ENCODE results near the gene PRKAG2. TPM values are rescaled to one million over a fixed set of nuclear protein-coding genes. Genes with fewer than 3 reads are reported as not detected.

PRKAG2 gene
- total and polyA plus RNA-seq, 2 experiments from 2014 or later, result 9.1 to 14.9 TPM

DNA sequence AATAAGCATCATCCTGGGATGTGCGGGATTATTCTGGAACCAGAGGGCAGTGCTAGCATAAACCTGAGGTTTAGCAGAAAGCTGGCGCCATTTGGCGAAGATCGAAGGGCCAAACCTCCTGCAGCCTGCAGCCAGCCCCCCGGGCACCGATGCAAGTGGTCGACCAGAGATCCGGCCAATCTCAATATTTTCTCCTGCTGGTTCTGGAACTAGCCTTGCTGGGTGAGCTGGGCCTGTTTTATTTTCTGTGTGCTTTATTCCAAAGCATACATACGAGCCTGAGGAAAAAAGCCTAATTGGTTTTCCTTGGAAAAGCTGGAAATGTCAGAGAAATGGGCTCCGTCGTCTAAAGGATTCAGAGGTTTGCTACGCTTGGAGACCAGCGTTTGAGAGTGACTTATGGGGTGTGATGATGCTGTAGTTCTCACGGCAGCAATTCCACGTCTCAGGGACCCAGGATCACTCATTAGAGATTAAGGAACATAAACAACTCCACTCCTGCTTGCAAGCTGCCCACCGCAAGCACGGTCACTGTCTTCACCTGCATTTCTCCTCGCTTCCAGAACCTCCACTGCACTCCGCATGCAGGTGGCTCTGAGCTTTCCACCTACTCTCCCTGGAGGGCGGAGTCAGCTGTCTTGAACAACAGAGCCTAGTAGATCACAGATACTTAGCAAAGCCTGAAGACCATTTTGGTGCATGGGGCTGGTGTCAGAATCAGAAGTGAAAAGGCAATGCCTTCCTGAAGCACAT, 60.2 kb downstream of the PRKAG2 start:
- H3K9me3 Mint-ChIP-seq, result no peaks in the 10 kb centered on the region
- no peak overlapping the region for H2AFZ ChIP-seq
- ATAC-seq (no peak), DNase-seq (ENCODE audit: low spot score) (no peak)
- H3K4me3 ChIP-seq, result no peak overlapping the region
- H3K36me3 ChIP-seq (ENCODE audit: insufficient read depth), result no peaks in the 10 kb centered on the region
- H3K27ac ChIP-seq (ENCODE audit: low read depth), result no peak overlapping the region
- H3K4me3 Mint-ChIP-seq, result no peak overlapping the region
- H3K27me3 ChIP-seq (ENCODE audit: insufficient read depth), result no peaks in the 10 kb centered on the region
- peaks cover 4% of the 10 kb centered on the region; the same call in 1 of the 2 replicates for H3K4me1 ChIP-seq (ENCODE audit: insufficient read depth)
- H3K36me3 Mint-ChIP-seq (ENCODE audit: low read depth), result no peaks in the 10 kb centered on the region
- peaks cover 29% of the 10 kb centered on the region for H3K4me1 Mint-ChIP-seq
- H3K9me2 ChIP-seq (ENCODE audit: insufficient read depth), result no peaks in the 10 kb centered on the region
- no peaks in the 10 kb centered on the region for H3K79me2 ChIP-seq (replicated peaks; ENCODE audit: insufficient read depth)
- no peak overlapping the region for H3K4me2 ChIP-seq
- H4K20me1 ChIP-seq (replicated peaks; ENCODE audit: insufficient read depth), result no peaks in the 10 kb centered on the region
- no peak overlapping the region for H3K27ac Mint-ChIP-seq
- TF ChIP-seq POLR2AphosphoS5 (IDR thresholded peaks at IDR 0.05; ENCODE audit: low read depth) (no peak), EZH2 (IDR thresholded peaks at IDR 0.05; ENCODE audit: low read depth, unreplicated experiment) (no peak), CREB1 (CRISPR knock-in tag; IDR thresholded peaks at IDR 0.05; ENCODE audit: low read depth) (no peak)
- peaks cover 17% of the 10 kb centered on the region for H3K27me3 Mint-ChIP-seq (ENCODE audit: insufficient read depth, low read depth, poor library complexity)
- H3F3A ChIP-seq (replicated peaks; ENCODE audit: low read depth), result no peaks in the 10 kb centered on the region

- H3K4me3 ChIP-seq, result no peak overlapping the region
- H3K4me2 ChIP-seq, result no peak overlapping the region
- peaks cover 4% of the 10 kb centered on the region; the same call in 1 of the 2 replicates for H3K4me1 ChIP-seq (ENCODE audit: insufficient read depth)
- H2AFZ ChIP-seq, result no peak overlapping the region
- Mint-ChIP-seq H3K36me3 (ENCODE audit: low read depth) (no peaks in the 10 kb centered on the region), H3K4me3 (no peak overlapping the region; the same call in 2 of the 3 replicates), H3K27me3 (ENCODE audit: insufficient read depth, low read depth, poor library complexity) (peaks cover 17% of the 10 kb centered on the region), H3K9me3 (no peaks in the 10 kb centered on the region), H3K27ac (no peak overlapping the region), H3K4me1 (peaks cover 29% of the 10 kb centered on the region)
- no peaks in the 10 kb centered on the region for H3F3A ChIP-seq (replicated peaks; ENCODE audit: low read depth)
- H4K20me1 ChIP-seq (replicated peaks; ENCODE audit: insufficient read depth), result no peaks in the 10 kb centered on the region
- no peaks in the 10 kb centered on the region for H3K36me3 ChIP-seq (ENCODE audit: insufficient read depth)
- no peaks in the 10 kb centered on the region for H3K79me2 ChIP-seq (replicated peaks; ENCODE audit: insufficient read depth)
- ATAC-seq (no peak), DNase-seq (ENCODE audit: low spot score) (no peak)
- H3K27me3 ChIP-seq (ENCODE audit: insufficient read depth), result no peaks in the 10 kb centered on the region
- H3K27ac ChIP-seq (ENCODE audit: low read depth), result no peak overlapping the region
- no peaks in the 10 kb centered on the region for H3K9me2 ChIP-seq (ENCODE audit: insufficient read depth)
- no peak for TF ChIP-seq ZNF331 (CRISPR knock-in tag; IDR thresholded peaks at IDR 0.05; ENCODE audit: low read depth)
- TF ChIP-seq EZH2phosphoT487 (IDR thresholded peaks at IDR 0.05; ENCODE audit: unreplicated experiment), result no peak
- TF ChIP-seq, protein P1, sequence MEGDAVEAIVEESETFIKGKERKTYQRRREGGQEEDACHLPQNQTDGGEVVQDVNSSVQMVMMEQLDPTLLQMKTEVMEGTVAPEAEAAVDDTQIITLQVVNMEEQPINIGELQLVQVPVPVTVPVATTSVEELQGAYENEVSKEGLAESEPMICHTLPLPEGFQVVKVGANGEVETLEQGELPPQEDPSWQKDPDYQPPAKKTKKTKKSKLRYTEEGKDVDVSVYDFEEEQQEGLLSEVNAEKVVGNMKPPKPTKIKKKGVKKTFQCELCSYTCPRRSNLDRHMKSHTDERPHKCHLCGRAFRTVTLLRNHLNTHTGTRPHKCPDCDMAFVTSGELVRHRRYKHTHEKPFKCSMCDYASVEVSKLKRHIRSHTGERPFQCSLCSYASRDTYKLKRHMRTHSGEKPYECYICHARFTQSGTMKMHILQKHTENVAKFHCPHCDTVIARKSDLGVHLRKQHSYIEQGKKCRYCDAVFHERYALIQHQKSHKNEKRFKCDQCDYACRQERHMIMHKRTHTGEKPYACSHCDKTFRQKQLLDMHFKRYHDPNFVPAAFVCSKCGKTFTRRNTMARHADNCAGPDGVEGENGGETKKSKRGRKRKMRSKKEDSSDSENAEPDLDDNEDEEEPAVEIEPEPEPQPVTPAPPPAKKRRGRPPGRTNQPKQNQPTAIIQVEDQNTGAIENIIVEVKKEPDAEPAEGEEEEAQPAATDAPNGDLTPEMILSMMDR (conservative IDR thresholded peaks at IDR 0.05; ENCODE audit: low read depth in 2 of 2), result no peak
- TF ChIP-seq NANOG (IDR thresholded peaks at IDR 0.05; ENCODE audit: borderline replicate concordance), result no peak
- no peak for TF ChIP-seq CREB1 (CRISPR knock-in tag; IDR thresholded peaks at IDR 0.05; ENCODE audit: low read depth)
- no peak for TF ChIP-seq ETS1 (IDR thresholded peaks at IDR 0.05)
- no peak for TF ChIP-seq POLR2AphosphoS5 (IDR thresholded peaks at IDR 0.05; ENCODE audit: low read depth)
- TF ChIP-seq JUNB (IDR thresholded peaks at IDR 0.05; ENCODE audit: unreplicated experiment), result no peak
- no peak for TF ChIP-seq STAT1 (IDR thresholded peaks at IDR 0.05; ENCODE audit: unreplicated experiment)
- TF ChIP-seq, protein P2, sequence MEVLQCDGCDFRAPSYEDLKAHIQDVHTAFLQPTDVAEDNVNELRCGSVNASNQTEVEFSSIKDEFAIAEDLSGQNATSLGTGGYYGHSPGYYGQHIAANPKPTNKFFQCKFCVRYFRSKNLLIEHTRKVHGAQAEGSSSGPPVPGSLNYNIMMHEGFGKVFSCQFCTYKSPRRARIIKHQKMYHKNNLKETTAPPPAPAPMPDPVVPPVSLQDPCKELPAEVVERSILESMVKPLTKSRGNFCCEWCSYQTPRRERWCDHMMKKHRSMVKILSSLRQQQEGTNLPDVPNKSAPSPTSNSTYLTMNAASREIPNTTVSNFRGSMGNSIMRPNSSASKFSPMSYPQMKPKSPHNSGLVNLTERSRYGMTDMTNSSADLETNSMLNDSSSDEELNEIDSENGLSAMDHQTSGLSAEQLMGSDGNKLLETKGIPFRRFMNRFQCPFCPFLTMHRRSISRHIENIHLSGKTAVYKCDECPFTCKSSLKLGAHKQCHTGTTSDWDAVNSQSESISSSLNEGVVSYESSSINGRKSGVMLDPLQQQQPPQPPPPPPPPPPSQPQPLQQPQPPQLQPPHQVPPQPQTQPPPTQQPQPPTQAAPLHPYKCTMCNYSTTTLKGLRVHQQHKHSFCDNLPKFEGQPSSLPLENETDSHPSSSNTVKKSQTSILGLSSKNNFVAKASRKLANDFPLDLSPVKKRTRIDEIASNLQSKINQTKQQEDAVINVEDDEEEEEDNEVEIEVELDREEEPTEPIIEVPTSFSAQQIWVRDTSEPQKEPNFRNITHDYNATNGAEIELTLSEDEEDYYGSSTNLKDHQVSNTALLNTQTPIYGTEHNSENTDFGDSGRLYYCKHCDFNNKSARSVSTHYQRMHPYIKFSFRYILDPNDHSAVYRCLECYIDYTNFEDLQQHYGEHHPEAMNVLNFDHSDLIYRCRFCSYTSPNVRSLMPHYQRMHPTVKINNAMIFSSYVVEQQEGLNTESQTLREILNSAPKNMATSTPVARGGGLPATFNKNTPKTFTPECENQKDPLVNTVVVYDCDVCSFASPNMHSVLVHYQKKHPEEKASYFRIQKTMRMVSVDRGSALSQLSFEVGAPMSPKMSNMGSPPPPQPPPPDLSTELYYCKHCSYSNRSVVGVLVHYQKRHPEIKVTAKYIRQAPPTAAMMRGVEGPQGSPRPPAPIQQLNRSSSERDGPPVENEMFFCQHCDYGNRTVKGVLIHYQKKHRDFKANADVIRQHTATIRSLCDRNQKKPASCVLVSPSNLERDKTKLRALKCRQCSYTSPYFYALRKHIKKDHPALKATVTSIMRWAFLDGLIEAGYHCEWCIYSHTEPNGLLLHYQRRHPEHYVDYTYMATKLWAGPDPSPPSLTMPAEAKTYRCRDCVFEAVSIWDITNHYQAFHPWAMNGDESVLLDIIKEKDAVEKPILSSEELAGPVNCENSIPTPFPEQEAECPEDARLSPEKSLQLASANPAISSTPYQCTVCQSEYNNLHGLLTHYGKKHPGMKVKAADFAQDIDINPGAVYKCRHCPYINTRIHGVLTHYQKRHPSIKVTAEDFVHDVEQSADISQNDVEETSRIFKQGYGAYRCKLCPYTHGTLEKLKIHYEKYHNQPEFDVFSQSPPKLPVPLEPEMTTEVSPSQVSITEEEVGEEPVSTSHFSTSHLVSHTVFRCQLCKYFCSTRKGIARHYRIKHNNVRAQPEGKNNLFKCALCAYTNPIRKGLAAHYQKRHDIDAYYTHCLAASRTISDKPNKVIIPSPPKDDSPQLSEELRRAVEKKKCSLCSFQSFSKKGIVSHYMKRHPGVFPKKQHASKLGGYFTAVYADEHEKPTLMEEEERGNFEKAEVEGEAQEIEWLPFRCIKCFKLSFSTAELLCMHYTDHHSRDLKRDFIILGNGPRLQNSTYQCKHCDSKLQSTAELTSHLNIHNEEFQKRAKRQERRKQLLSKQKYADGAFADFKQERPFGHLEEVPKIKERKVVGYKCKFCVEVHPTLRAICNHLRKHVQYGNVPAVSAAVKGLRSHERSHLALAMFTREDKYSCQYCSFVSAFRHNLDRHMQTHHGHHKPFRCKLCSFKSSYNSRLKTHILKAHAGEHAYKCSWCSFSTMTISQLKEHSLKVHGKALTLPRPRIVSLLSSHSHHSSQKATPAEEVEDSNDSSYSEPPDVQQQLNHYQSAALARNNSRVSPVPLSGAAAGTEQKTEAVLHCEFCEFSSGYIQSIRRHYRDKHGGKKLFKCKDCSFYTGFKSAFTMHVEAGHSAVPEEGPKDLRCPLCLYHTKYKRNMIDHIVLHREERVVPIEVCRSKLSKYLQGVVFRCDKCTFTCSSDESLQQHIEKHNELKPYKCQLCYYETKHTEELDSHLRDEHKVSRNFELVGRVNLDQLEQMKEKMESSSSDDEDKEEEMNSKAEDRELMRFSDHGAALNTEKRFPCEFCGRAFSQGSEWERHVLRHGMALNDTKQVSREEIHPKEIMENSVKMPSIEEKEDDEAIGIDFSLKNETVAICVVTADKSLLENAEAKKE (CRISPR knock-in tag; IDR thresholded peaks at IDR 0.05), result no peak
- TF ChIP-seq ZNF114 (CRISPR knock-in tag; IDR thresholded peaks at IDR 0.05), result no peak
These were observed 61.5 kb downstream of the PRKAG2 start for GRCh38 chr7:151815419-151815818.
